ENCODE data around the gene ERBB4.
"Not testable (repeated sequence)": the region's sequence is repeated elsewhere in the genome, so short reads cannot be mapped to it uniquely, and the experiment has no call there.

ERBB4 gene

GRCh38 chr2:212194396-212194795 is 344.2 kb downstream of the ERBB4 start:
- DNase-seq = no peak

GRCh38 chr2:212193803-212194202 is 344.8 kb downstream of the ERBB4 start:
- DNase-seq = no peak

GRCh38 chr2:212193056-212193455 is 345.5 kb downstream of the ERBB4 start:
- DNase-seq = no peak

- not testable (repeated sequence) for DNase-seq
Measured at GRCh38 chr2:212191438-212191837, 347.2 kb downstream of the ERBB4 start.

GRCh38 chr2:212186166-212186565 is 352.4 kb downstream of the ERBB4 start:
- DNase-seq = no peak

GRCh38 chr2:212181646-212182045 is 357.0 kb downstream of the ERBB4 start:
- DNase-seq = no peak

- no peak for DNase-seq
Measured at GRCh38 chr2:212180408-212181083, 358.1 kb downstream of the ERBB4 start.

GRCh38 chr2:212177724-212178123 is 360.9 kb downstream of the ERBB4 start:
- DNase-seq = no peak

- no peak for DNase-seq
Measured at GRCh38 chr2:212176151-212176550, 362.5 kb downstream of the ERBB4 start.

- DNase-seq = no peak
Measured at GRCh38 chr2:212173756-212174510, 364.7 kb downstream of the ERBB4 start.

GRCh38 chr2:212173331-212173730 is 365.3 kb downstream of the ERBB4 start:
- DNase-seq = no peak

GRCh38 chr2:212170382-212170781 is 368.2 kb downstream of the ERBB4 start:
- no peak for DNase-seq

GRCh38 chr2:212158081-212158480 is 380.5 kb downstream of the ERBB4 start:
- no peak for DNase-seq

- no peak for DNase-seq
Measured at GRCh38 chr2:212157012-212157411, 381.6 kb downstream of the ERBB4 start.

GRCh38 chr2:212156088-212156487 is 382.5 kb downstream of the ERBB4 start:
- DNase-seq = no peak

- no peak for DNase-seq
Measured at GRCh38 chr2:212154477-212154878, 384.1 kb downstream of the ERBB4 start.

- no peak for DNase-seq
Measured at GRCh38 chr2:212153923-212154322, 384.7 kb downstream of the ERBB4 start.

GRCh38 chr2:212147921-212148513 is 390.6 kb downstream of the ERBB4 start:
- DNase-seq = no peak

GRCh38 chr2:212146416-212146815 is 392.2 kb downstream of the ERBB4 start:
- DNase-seq = no peak

GRCh38 chr2:212145121-212145520 is 393.5 kb downstream of the ERBB4 start:
- no peak for DNase-seq

GRCh38 chr2:212142631-212143030 is 396.0 kb downstream of the ERBB4 start:
- DNase-seq = no peak

- no peak for DNase-seq
Measured at GRCh38 chr2:212141499-212141898, 397.1 kb downstream of the ERBB4 start.

GRCh38 chr2:212136216-212136795 is 402.3 kb downstream of the ERBB4 start:
- no peak for DNase-seq

GRCh38 chr2:212135739-212136138 is 402.9 kb downstream of the ERBB4 start:
- DNase-seq = no peak

All from CD4-positive, alpha-beta T cell treated with Interleukin-17A for 4 hours (primary cell).